Measurements from ENCODE around the gene CDKL4. TPM values are rescaled to one million over a fixed set of nuclear protein-coding genes. Genes with fewer than 3 reads are reported as not detected.
"Not testable (repeated sequence)": the region's sequence is repeated elsewhere in the genome, so short reads cannot be mapped to it uniquely, and the experiment has no call there.

Gene CDKL4
- total RNA-seq, 1 donor from 2014 or later: 0.54 TPM

- intact Hi-C loops (cut with micrococcal nuclease): no loop called here
Measured at GRCh38 chr2:39181297-39181696, 62.5 kb downstream of the CDKL4 start.

GRCh38 chr2:39179974-39180960 is 63.5 kb downstream of the CDKL4 start:
- intact Hi-C loops (cut with micrococcal nuclease): no loop called here

- intact Hi-C loops (cut with micrococcal nuclease): no loop called here
Measured at GRCh38 chr2:39178756-39179155, 65.0 kb downstream of the CDKL4 start.

- intact Hi-C loops (cut with micrococcal nuclease): no loop called here
Measured at GRCh38 chr2:39176997-39177396, 66.8 kb downstream of the CDKL4 start.

GRCh38 chr2:39175026-39175812 is 68.6 kb downstream of the CDKL4 start:
- intact Hi-C loops (cut with micrococcal nuclease): no loop called here

- intact Hi-C loops (cut with micrococcal nuclease): no loop called here
Measured at GRCh38 chr2:39174022-39174421, 69.7 kb downstream of the CDKL4 start.

- intact Hi-C loops (cut with micrococcal nuclease): not testable (repeated sequence)
Measured at GRCh38 chr2:39172047-39172706, 71.6 kb downstream of the CDKL4 start.

GRCh38 chr2:39171621-39172020 is 72.1 kb downstream of the CDKL4 start:
- intact Hi-C loops (cut with micrococcal nuclease): no loop called here

- intact Hi-C loops (cut with micrococcal nuclease): no loop called here
Measured at GRCh38 chr2:39164089-39164488, 79.7 kb downstream of the CDKL4 start.

- intact Hi-C loops (cut with micrococcal nuclease): no loop called here
Measured at GRCh38 chr2:39160982-39161381, 82.8 kb downstream of the CDKL4 start.

GRCh38 chr2:39159283-39159682 is 84.5 kb downstream of the CDKL4 start:
- intact Hi-C loops (cut with micrococcal nuclease): no loop called here

GRCh38 chr2:39158351-39158750 is 85.4 kb downstream of the CDKL4 start:
- intact Hi-C loops (cut with micrococcal nuclease): no loop called here

GRCh38 chr2:39156846-39157245 is 86.9 kb downstream of the CDKL4 start:
- intact Hi-C loops (cut with micrococcal nuclease): no loop called here

GRCh38 chr2:39156107-39156506 is 87.7 kb downstream of the CDKL4 start:
- intact Hi-C loops (cut with micrococcal nuclease): no loop called here

GRCh38 chr2:39155573-39155972 is 88.2 kb downstream of the CDKL4 start:
- intact Hi-C loops (cut with micrococcal nuclease): not testable (repeated sequence)

- intact Hi-C loops (cut with micrococcal nuclease): no loop called here
Measured at GRCh38 chr2:39154944-39155343, 88.8 kb downstream of the CDKL4 start.

- intact Hi-C loops (cut with micrococcal nuclease): no loop called here
Measured at GRCh38 chr2:39153312-39153711, 90.5 kb downstream of the CDKL4 start.

GRCh38 chr2:39152504-39152903 is 91.3 kb downstream of the CDKL4 start:
- intact Hi-C loops (cut with micrococcal nuclease): no loop called here

GRCh38 chr2:39150890-39151497 is 92.8 kb downstream of the CDKL4 start:
- intact Hi-C loops (cut with micrococcal nuclease): no loop called here

- intact Hi-C loops (cut with micrococcal nuclease): no loop called here
Measured at GRCh38 chr2:39150102-39150562, 93.6 kb downstream of the CDKL4 start.

GRCh38 chr2:39146630-39147029 is 97.1 kb downstream of the CDKL4 start:
- intact Hi-C loops (cut with micrococcal nuclease): no loop called here
